HepG2 (cell line): ENCODE results near the gene CAMK4. TPM values are rescaled to one million over a fixed set of nuclear protein-coding genes. Genes with fewer than 3 reads are reported as not detected.

Source experiments
- ATAC-seq: fragments of 200-7000 bp; cut with Tn5 transposase; 3 replicates; pipeline ENCODE4 v1.9.1; 2020; ENCODE audit warnings: mild to moderate bottlenecking, moderate library complexity
- BruUV-seq: library from RNA; stranded (reverse); fragments of 400-500 nt; replicated peaks from 2 replicates; lab custom pipeline; 2021; lab: Mats Ljungman, UMichigan
- CTCF ChIA-PET: fragments of 300-600 bp; formaldehyde crosslinking; extraction: SDS; loops from one replicate; lab custom pipeline; 2021; ENCODE audit warnings: low total read pairs, inconsistent platforms, low intra/inter-chr PET ratio; lab: Yijun Ruan, JAX
- POLR2A ChIA-PET: fragments of 350-600 bp; sonication (Branson Sonifier 250); formaldehyde crosslinking; loops from one replicate; lab custom pipeline; 2020; ENCODE audit warnings: antibody characterized with exemption, inconsistent platforms; lab: Yijun Ruan, JAX
- DNase-seq: peaks from one replicate; pipeline ENCODE4 v3.0.0-alpha.2; 2015; ENCODE audit warnings: low spot score
- FAIRE-seq: peaks from 3 replicates; lab custom pipeline; 2011; peaks lifted over from hg19 to GRCh38; lab: Jason Lieb, UNC
- H2AFZ ChIP-seq: one replicate; pipeline ENCODE4 v1.6.1; 2011; ENCODE audit warnings: low read length, inconsistent platforms
- H3K27ac ChIP-seq: fragments of 300-600 bp; 3 replicates; pipeline ENCODE4 v1.8.0; 2011; ENCODE audit warnings: mixed run types, mild to moderate bottlenecking, mixed read lengths, low read length, inconsistent platforms; ENCODE audit not compliant: insufficient read depth; ENCODE audit errors: extremely low read length
- H3K27me3 ChIP-seq, 2 experiments: fragments of 200-600 bp in 1 of 2; 2 replicates in 1 of 2; 3 replicates in 1 of 2; pipeline versions ENCODE4 v1.6.0 to v1.8.0; 2011; ENCODE audit warnings: low read length in 2 of 2, mild to moderate bottlenecking in 2 of 2, moderate library complexity in 2 of 2, inconsistent platforms in 1 of 2; ENCODE audit not compliant: insufficient read depth in 2 of 2, control insufficient read depth in 1 of 2
- H3K36me3 ChIP-seq, 2 experiments: fragments of 200-600 bp in 1 of 2; replicated peaks in 1 of 2; 2 replicates in 1 of 2; 3 replicates in 1 of 2; pipeline versions ENCODE4 v1.5.1 to v1.8.0; 2011; ENCODE audit warnings: low read length in 2 of 2, inconsistent platforms in 1 of 2; ENCODE audit not compliant: insufficient read depth in 2 of 2, control insufficient read depth in 1 of 2
- H3K4me1 ChIP-seq: 2 replicates; pipeline ENCODE4 v1.5.1; 2012; ENCODE audit warnings: low read length, inconsistent platforms; ENCODE audit not compliant: insufficient read depth
- H3K4me2 ChIP-seq: 2 replicates; pipeline ENCODE4 v1.6.0; 2011; ENCODE audit warnings: low read depth, low read length, inconsistent platforms
- H3K4me3 ChIP-seq, 3 experiments: fragments of 200-600 bp in 1 of 3; sonication (generic), shearing (Covaris generic) in 1 of 3; replicated peaks in 1 of 3; 2 replicates each; pipeline ENCODE4 v1.5.1; 2011 to 2016; ENCODE audit warnings: low read length in 3 of 3, inconsistent platforms in 2 of 3, low read depth in 2 of 3, mild to moderate bottlenecking in 2 of 3, control low read depth in 1 of 3, mixed read lengths in 1 of 3; ENCODE audit not compliant: insufficient read depth in 1 of 3
- H3K79me2 ChIP-seq: one replicate; pipeline ENCODE4 v1.6.1; 2011; ENCODE audit warnings: low read length, inconsistent platforms; ENCODE audit not compliant: insufficient read depth
- H3K9ac ChIP-seq: 2 replicates; pipeline ENCODE4 v1.6.0; 2011; ENCODE audit warnings: mild to moderate bottlenecking, low read depth, low read length, inconsistent platforms; ENCODE audit not compliant: insufficient read depth
- H3K9me3 ChIP-seq: 2 replicates; pipeline ENCODE4 v1.5.1; 2012; ENCODE audit warnings: mild to moderate bottlenecking, low read length
- H4K20me1 ChIP-seq: 2 replicates; pipeline ENCODE4 v1.6.0; 2011; ENCODE audit warnings: inconsistent platforms, mild to moderate bottlenecking, low read length, moderate library complexity; ENCODE audit not compliant: insufficient read depth
- CREB1 ChIP-seq, 2 experiments: fragments of 450-650 bp in 1 of 2; IDR thresholded peaks; 2 replicates each; pipeline ENCODE4 v1.6.1; 2016 to 2017; ENCODE audit warnings: control low read depth in 1 of 2, mild to moderate bottlenecking in 1 of 2, missing compliant biosample characterization in 1 of 2, missing genetic modification characterization in 1 of 2
- MAFF ChIP-seq: IDR thresholded peaks from 2 replicates; pipeline ENCODE4 v1.6.1; 2011; ENCODE audit warnings: low read depth, low read length, improper control_type of control experiment
- MAFK ChIP-seq, 2 experiments: IDR thresholded peaks in 1 of 2; conservative IDR thresholded peaks in 1 of 2; 2 replicates each; pipeline ENCODE4 v1.6.1; 2011; ENCODE audit warnings: improper control_type of control experiment in 2 of 2, low read length in 2 of 2
- ZNF207 ChIP-seq: fragments of 450-650 bp; IDR thresholded peaks from 2 replicates; pipeline ENCODE4 v1.6.1; 2016; ENCODE audit warnings: antibody characterized with exemption, borderline replicate concordance
- ZNF232 ChIP-seq: sonication (generic); formaldehyde crosslinking; IDR thresholded peaks from 2 replicates; pipeline ENCODE4 v1.4.0; 2020; ENCODE audit warnings: missing genetic modification reagents, borderline replicate concordance
- ZNF33B ChIP-seq: sonication (generic); formaldehyde crosslinking; IDR thresholded peaks from 2 replicates; pipeline ENCODE4 v1.5.1; 2020; ENCODE audit warnings: mild to moderate bottlenecking, missing genetic modification reagents
- WGBS: methylation state at CpG from one replicate; pipeline ENCODE4 v1.1.6; 2017; ENCODE audit warnings: low lambda C conversion rate; 5-methylcytosine and 5-hydroxymethylcytosine counted together
- in situ Hi-C: cut with HindIII; loops from 2 replicates; pipeline ENCODE4 v1.10.0; 2017; ENCODE audit warnings: low pct_unique_long_range_greater_than_20kb; ENCODE audit not compliant: extremely low pct_ligation_motif_present
- intact Hi-C: fragments of 100-400 bp; cut with micrococcal nuclease; formaldehyde crosslinking; loops from one replicate; pipeline ENCODE4 v1.10.0; 2022; ENCODE audit not compliant: unreplicated experiment
- polyA plus RNA-seq, 8 experiments: library from polyadenylated mRNA; depleted of rRNA in 3 of 8; stranded (reverse) in 7 of 8; unstranded in 1 of 8; fragments of >200 nt; fragmentation: Illumina TruSeq in 4 of 8; extraction: Trizol in 4 of 8; gene quantifications; 2 replicates each; pipeline versions ENCODE4 v1.2.1 to v1.2.3, GENCODE V29; 2011 to 2016; ENCODE audit warnings: low read depth in 4 of 8, missing spikeins in 1 of 8, mixed read lengths in 1 of 8; ENCODE audit not compliant: insufficient read depth in 1 of 8
- total RNA-seq, 5 experiments: library from RNA; depleted of rRNA; stranded (reverse); fragments of >200 nt; fragmentation: Illumina TruSeq; extraction: Trizol; gene quantifications; 2 replicates each; pipeline ENCODE4 v1.2.3, GENCODE V29; 2016; ENCODE audit warnings: low read depth in 1 of 5

CAMK4 gene
- total and polyA plus RNA-seq, 2 of the 13 experiments (the other 11 are each of a cell fraction or from before 2014, with no cell fraction given), result not detected

DNA sequence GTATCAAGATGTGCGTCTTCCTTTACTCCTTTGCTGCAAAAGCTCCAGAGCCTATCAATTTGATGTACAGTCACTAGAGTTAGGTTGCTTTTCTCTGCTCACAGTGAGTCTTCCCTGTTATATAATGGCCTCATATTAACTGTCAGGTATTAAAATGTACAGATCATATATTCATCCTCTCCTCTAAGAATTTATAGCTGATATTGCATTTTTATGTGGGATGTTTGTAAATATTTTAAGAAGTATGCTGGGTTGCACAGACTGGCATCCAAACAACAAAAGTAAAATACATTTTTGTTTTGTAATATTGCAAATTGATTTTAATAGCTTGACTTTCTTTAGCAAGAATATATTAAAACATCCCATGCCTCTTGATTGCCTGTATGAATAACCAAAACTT, 148.6 kb downstream of the CAMK4 start:
- DNase-seq (no peak), ATAC-seq (no peak)
- Histone ChIP-seq H4K20me1 (no peaks in the 10 kb centered on the region), H3K4me1 (no peaks in the 10 kb centered on the region), H3K27me3 (no peaks in the 10 kb centered on the region), H3K4me2 (no peak overlapping the region), H3K4me3 (no peak overlapping the region), H3K79me2 (no peaks in the 10 kb centered on the region), H3K9me3 (no peaks in the 10 kb centered on the region), H3K9ac (no peak overlapping the region)
- no TSS peak for BruUV-seq
- in situ Hi-C loops (no loop called here), intact Hi-C loops (no loop called here)
- CTCF ChIA-PET, result no interaction called here
- TF ChIP-seq ZNF232 (CRISPR knock-in tag) (no peak), MAFF (peak; percentile 84), ZNF33B (no peak), MAFK (conservative IDR thresholded peaks at IDR 0.05 in 1 of 2, IDR thresholded peaks at IDR 0.05 in 1 of 2; ENCODE audit: low read length in 2 of 2) (peak; percentile 79 to 84)
- TF ChIP-seq, all 625 proteins: peak for 2
- Histone ChIP-seq H3K36me3 (no peaks in the 10 kb centered on the region), H2AFZ (no peak overlapping the region), H3K27ac (no peak overlapping the region)
- WGBS, result 0% methylated on average over 1 of the region's 1 CpG
- POLR2A ChIA-PET, result no interaction called here
- no peak for FAIRE-seq

DNA sequence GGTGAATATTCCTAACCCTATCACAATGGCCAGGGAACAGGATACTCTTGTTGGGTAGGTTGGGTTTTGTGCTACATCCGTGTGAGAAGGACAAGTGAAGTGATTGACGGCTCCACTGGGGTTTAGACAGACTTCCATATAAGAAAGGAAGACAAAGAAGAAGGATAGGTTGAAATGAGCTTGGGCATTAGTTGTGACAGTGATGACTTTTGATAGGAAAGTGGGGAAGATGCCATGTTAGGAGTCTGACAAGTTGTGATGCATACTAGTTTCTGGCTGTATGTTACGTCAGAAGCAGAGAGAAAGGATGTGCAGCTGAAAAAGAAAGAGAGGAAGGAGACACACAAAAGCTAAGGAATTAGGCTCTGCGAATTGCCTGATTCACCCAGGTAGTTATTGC, 150.2 kb downstream of the CAMK4 start:
- H3K4me2 ChIP-seq, result no peak overlapping the region
- ATAC-seq (no peak), DNase-seq (no peak), FAIRE-seq (no peak)
- H3K4me1 ChIP-seq, result no peaks in the 10 kb centered on the region
- no peak overlapping the region for H2AFZ ChIP-seq
- no peak overlapping the region for H3K9ac ChIP-seq
- H3K27ac ChIP-seq, result no peak overlapping the region
- ChIA-PET CTCF (no interaction called here), POLR2A (no interaction called here)
- H3K4me3 ChIP-seq, result no peak overlapping the region
- no peaks in the 10 kb centered on the region for H3K36me3 ChIP-seq
- intact Hi-C loops (no loop called here), in situ Hi-C loops (no loop called here)
- H3K27me3 ChIP-seq, result no peaks in the 10 kb centered on the region
- no peaks in the 10 kb centered on the region for H3K79me2 ChIP-seq
- no peaks in the 10 kb centered on the region for H4K20me1 ChIP-seq
- TF ChIP-seq ZNF207, result no peak
- 0 out of 2 replicates have a peak, but pooled peaks have one; percentile 19 for TF ChIP-seq CREB1 (IDR thresholded peaks at IDR 0.05)
- TF ChIP-seq CREB1 (CRISPR knock-in tag; IDR thresholded peaks at IDR 0.05), result no peak
- BruUV-seq, result no TSS peak
- H3K9me3 ChIP-seq, result no peaks in the 10 kb centered on the region
- 0% methylated on average over 4 of the region's 4 CpGs for WGBS
